ENCODE results near the gene VAC14. TPM values are rescaled to one million over a fixed set of nuclear protein-coding genes. Genes with fewer than 3 reads are reported as not detected.

Gene VAC14
- total and polyA plus RNA-seq, 2 of the 8 experiments (the other 6 are each of a cell fraction or from before 2014, with no cell fraction given) = 56.0 to 108 TPM

- peak overlapping the region; percentile 11 for H4K91ac ChIP-seq (replicated peaks; ENCODE audit: insufficient read length, low read length)
- H4K5ac ChIP-seq (ENCODE audit: insufficient read length, low read depth, low read length) = no peak overlapping the region
- POLR2A ChIA-PET (ENCODE audit: partially characterized antibody) = interaction anchor here (1.3 kb wide), 1 partner anchor 16 kb away, joined by 4 read pairs; no protein-coding TSS in a partner anchor
- no peak overlapping the region for H2BK20ac ChIP-seq (ENCODE audit: low read length)
- DNase-seq (ENCODE audit: low read depth in 1 of 2, low spot score in 2 of 2) = no peak
- no peak overlapping the region for H2BK15ac ChIP-seq (ENCODE audit: low read length)
- no peak overlapping the region for H2BK120ac ChIP-seq (replicated peaks; ENCODE audit: low read depth, low read length)
- no peak overlapping the region for H3K56ac ChIP-seq (replicated peaks; ENCODE audit: insufficient read length, low read depth, low read length)
- CTCF ChIA-PET (ENCODE audit: partially characterized antibody) = interaction anchor here (0.8 to 3.5 kb wide), 7 partner anchors 9 to 60 kb away, joined by 3 to 17 read pairs (median 4); no protein-coding TSS in a partner anchor
- no peak overlapping the region for H3K14ac ChIP-seq (ENCODE audit: insufficient read length)
- 0 out of 2 replicates have a peak overlapping the region, but pooled peaks have one; percentile 3 for H2AK5ac ChIP-seq (ENCODE audit: low read depth, low read length)
- no peaks in the 10 kb centered on the region for H3K79me1 ChIP-seq (ENCODE audit: low read depth, low read length)
- no peak overlapping the region for H3K18ac ChIP-seq (ENCODE audit: extremely low read depth, low read length)
- no peak for FAIRE-seq
- H3K27me3 ChIP-seq (replicated peaks in 1 of 4; ENCODE audit: control insufficient read depth in 3 of 4, extremely low read depth in 1 of 4, insufficient read depth in 3 of 4, low read length in 3 of 4) = no peaks in the 10 kb centered on the region
- peak overlapping the region; percentile 45; the same call in 1 of the 2 replicates for H4K8ac ChIP-seq (ENCODE audit: extremely low read depth, insufficient read depth, low read length)
- H3K4me2 ChIP-seq (ENCODE audit: insufficient read depth in 1 of 2, low read depth in 2 of 2, low read length in 2 of 2) = no peak overlapping the region
- no peak overlapping the region for H3K4ac ChIP-seq (replicated peaks; ENCODE audit: insufficient read length, low read depth, low read length)
- H3K27ac ChIP-seq (ENCODE audit: low read depth, low read length) = no peak overlapping the region
- WGBS, 2 experiments (ENCODE audit: extremely low coverage in 1 of 2, insufficient coverage in 1 of 2, insufficient read length in 1 of 2, insufficient replicate concordance in 2 of 2, low coverage in 1 of 2, low lambda C conversion rate in 2 of 2, missing lambda C conversion rate in 1 of 2) = 94% methylated on average over 31 of the region's 31 CpGs; no CpG with 5 or more reads in 1 of the 2 experiments
- 0 out of 2 replicates have a peak overlapping the region, but pooled peaks have one; percentile 63 for H2BK12ac ChIP-seq (ENCODE audit: low read depth, low read length)
- peaks cover 4 to 39% (median 25%) of the 10 kb centered on the region in 4 experiments for H3K4me1 ChIP-seq (replicated peaks in 1 of 4; ENCODE audit: control insufficient read depth in 3 of 4, insufficient read depth in 4 of 4, low read length in 3 of 4)
- H2BK5ac ChIP-seq (ENCODE audit: low read depth, low read length) = no peak overlapping the region
- no peaks in the 10 kb centered on the region for H3K9me3 ChIP-seq (ENCODE audit: insufficient read depth in 2 of 2, low read depth in 1 of 2, low read length in 1 of 2)
- H3K36me3 ChIP-seq (ENCODE audit: control insufficient read depth in 2 of 4, insufficient read depth in 4 of 4, low read length in 3 of 4) = no peaks in the 10 kb centered on the region
- H4K20me1 ChIP-seq (replicated peaks in 1 of 2; ENCODE audit: control insufficient read depth in 1 of 2, insufficient read depth in 2 of 2, low read length in 2 of 2) = peaks cover 0 to 3% of the 10 kb centered on the region in 2 experiments
- no peak overlapping the region for H3K23ac ChIP-seq (ENCODE audit: insufficient read length)
- no peaks in the 10 kb centered on the region for H3K23me2 ChIP-seq (ENCODE audit: low read depth, low read length)
- H3K9ac ChIP-seq (replicated peaks in 1 of 4; ENCODE audit: extremely low read depth in 1 of 4, low read depth in 3 of 4, low read length in 3 of 4) = no peak overlapping the region
- no peaks in the 10 kb centered on the region for H3K79me2 ChIP-seq (ENCODE audit: control insufficient read depth in 1 of 2, insufficient read depth in 2 of 2, low read length in 2 of 2)
- H2AFZ ChIP-seq (ENCODE audit: low read length) = no peak overlapping the region
- H3K4me3 ChIP-seq (ENCODE audit: extremely low read depth in 1 of 4, insufficient read depth in 2 of 4, low read depth in 3 of 4, low read length in 4 of 4) = no peak overlapping the region
- no peak for TF ChIP-seq RFX5 (IDR thresholded peaks at IDR 0.05; ENCODE audit: borderline replicate concordance, low read depth, low read length)
- no peak for TF ChIP-seq KDM4A (IDR thresholded peaks at IDR 0.05; ENCODE audit: low read depth, low read length, severe bottlenecking)
- no peak for TF ChIP-seq SAP30 (IDR thresholded peaks at IDR 0.05; ENCODE audit: insufficient read depth, insufficient replicate concordance, low read length)
- no peak for TF ChIP-seq RXRA (IDR thresholded peaks at IDR 0.05; ENCODE audit: insufficient read depth, low read depth, low read length)
- no peak for TF ChIP-seq CTCF (IDR thresholded peaks at IDR 0.05; ENCODE audit: control extremely low read depth in 1 of 3, insufficient read depth in 1 of 3, low read depth in 1 of 3, low read length in 3 of 3)
- no peak for TF ChIP-seq GTF2F1 (IDR thresholded peaks at IDR 0.05; ENCODE audit: borderline replicate concordance, low read depth, low read length)
Measured at GRCh38 chr16:70710422-70711210, 90.3 kb downstream of the VAC14 start.
